PC-3 (cell line): ENCODE measurements around the gene MAMDC2. TPM values are rescaled to one million over a fixed set of nuclear protein-coding genes. Genes with fewer than 3 reads are reported as not detected.

Experiments used
- ATAC-seq: fragments of 200-7000 bp; cut with Tn5 transposase; 2 replicates; pipeline ENCODE4 v1.9.1; 2020; ENCODE audit warnings: mild to moderate bottlenecking, moderate library complexity
- BruUV-seq: library from RNA; stranded (reverse); fragments of 400-500 nt; replicated peaks from 2 replicates; lab custom pipeline; 2021; lab: Mats Ljungman, UMichigan
- CTCF ChIA-PET: fragments of 300-600 bp; sonication (Branson Sonifier 250); formaldehyde crosslinking; loops from one replicate; lab custom pipeline; 2022; ENCODE audit warnings: antibody characterized with exemption; lab: Charles Lee
- POLR2A ChIA-PET: fragments of 300-600 bp; sonication (Branson Sonifier 250); formaldehyde crosslinking; loops from one replicate; lab custom pipeline; 2022; ENCODE audit warnings: antibody characterized with exemption; ENCODE audit not compliant: unreplicated experiment; lab: Charles Lee
- DNase-seq: peaks from one replicate; pipeline ENCODE4 v3.0.0-alpha.2; 2015
- H2AFZ ChIP-seq: fragments of 300-600 bp; sonication (generic); 2 replicates; pipeline ENCODE4 v1.6.0; 2016; ENCODE audit warnings: antibody characterized with exemption, low read length
- H3F3A ChIP-seq: fragments of 300-600 bp; sonication (generic); one replicate; pipeline ENCODE4 v1.6.0; 2017; ENCODE audit warnings: antibody characterized with exemption, low read length, control low read depth, mild to moderate bottlenecking; ENCODE audit not compliant: unreplicated experiment
- H3K27ac ChIP-seq: fragments of 300-600 bp; sonication (generic); 2 replicates; pipeline ENCODE4 v1.5.1; 2016; ENCODE audit warnings: mild to moderate bottlenecking, low read length
- H3K27me3 ChIP-seq: fragments of 300-600 bp; sonication (generic); 2 replicates; pipeline ENCODE4 v1.6.1; 2016; ENCODE audit warnings: low read length, mixed read lengths
- H3K36me3 ChIP-seq: fragments of 300-600 bp; sonication (generic); 2 replicates; pipeline ENCODE4 v1.6.1; 2016; ENCODE audit warnings: low read depth, mixed run types, low read length, mixed read lengths
- H3K4me1 ChIP-seq: fragments of 300-600 bp; sonication (generic); 2 replicates; pipeline ENCODE4 v1.5.1; 2016; ENCODE audit warnings: low read length; ENCODE audit not compliant: insufficient read depth
- H3K4me2 ChIP-seq: fragments of 300-600 bp; sonication (generic); 2 replicates; pipeline ENCODE4 v1.6.0; 2016; ENCODE audit warnings: low read length
- H3K4me3 ChIP-seq: fragments of 300-600 bp; sonication (generic); 2 replicates; pipeline ENCODE4 v1.5.1; 2016; ENCODE audit warnings: mild to moderate bottlenecking, low read length, mixed read lengths
- H3K79me2 ChIP-seq: fragments of 300-600 bp; sonication (generic); 2 replicates; pipeline ENCODE4 v1.6.1; 2017; ENCODE audit warnings: low read length, mixed read lengths
- H3K9ac ChIP-seq: fragments of 300-600 bp; sonication (generic); 2 replicates; pipeline ENCODE4 v1.6.0; 2016; ENCODE audit warnings: mild to moderate bottlenecking, low read length
- H3K9me2 ChIP-seq: fragments of 300-600 bp; sonication (generic); replicated peaks from 2 replicates; pipeline ENCODE4 v1.6.1; 2016; ENCODE audit warnings: mixed run types, low read length, mixed read lengths
- H3K9me3 ChIP-seq: fragments of 300-600 bp; sonication (generic); 2 replicates; pipeline ENCODE4 v1.6.1; 2016; ENCODE audit warnings: low read length, mixed read lengths
- H4K20me1 ChIP-seq: fragments of 300-600 bp; sonication (generic); 2 replicates; pipeline ENCODE4 v1.6.1; 2016; ENCODE audit warnings: low read length, mixed read lengths
- CTCF ChIP-seq: fragments of 300-600 bp; sonication (generic); conservative IDR thresholded peaks from 2 replicates; pipeline ENCODE4 v1.5.1; 2017; ENCODE audit warnings: antibody characterized with exemption, low read depth, mild to moderate bottlenecking, low read length
- EZH2 ChIP-seq: fragments of 300-600 bp; sonication (generic); IDR thresholded peaks from one replicate; pipeline ENCODE4 v1.6.1; 2017; ENCODE audit warnings: antibody characterized with exemption, mild to moderate bottlenecking, low read length; ENCODE audit not compliant: unreplicated experiment
- EZH2phosphoT487 ChIP-seq: fragments of 300-600 bp; sonication (generic); IDR thresholded peaks from 2 replicates; pipeline ENCODE4 v1.6.1; 2018; ENCODE audit warnings: mild to moderate bottlenecking, antibody characterized with exemption, low read length, borderline replicate concordance
- intact Hi-C: fragments of 100-400 bp; cut with micrococcal nuclease; formaldehyde crosslinking; loops from 2 replicates; pipeline ENCODE4 v1.9.0; 2023
- total RNA-seq: library from RNA; depleted of rRNA; stranded (reverse); fragments of >200 nt; gene quantifications from 2 replicates; pipeline ENCODE4 v1.2.3, GENCODE V29; 2014

MAMDC2 gene
- total RNA-seq, 1 experiment from 2014 or later: not detected

GRCh38 chr9:70135176-70135575 is 91.5 kb downstream of the MAMDC2 start:
- Histone ChIP-seq H4K20me1 (no peaks in the 10 kb centered on the region), H3K36me3 (no peaks in the 10 kb centered on the region), H3K27me3 (no peaks in the 10 kb centered on the region), H3K79me2 (no peaks in the 10 kb centered on the region), H3K4me3 (no peak overlapping the region), H3K9me3 (no peaks in the 10 kb centered on the region), H3K4me1 (peaks cover 13% of the 10 kb centered on the region), H3K4me2 (no peak overlapping the region), H2AFZ (no peak overlapping the region), H3F3A (no peaks in the 10 kb centered on the region), H3K9ac (no peak overlapping the region), H3K27ac (no peak overlapping the region), H3K9me2 (no peaks in the 10 kb centered on the region)
- no peak for DNase-seq
- POLR2A ChIA-PET: no interaction called here
- no peak for ATAC-seq
- no TSS peak for BruUV-seq
- CTCF ChIA-PET: interaction anchor here (0.6 kb wide), 1 partner anchor 122 kb away, joined by 3 read pairs; no protein-coding TSS in a partner anchor
- intact Hi-C loops: loop anchor here (5.0 kb wide), 1 partner anchor 122 kb away; the partner anchor contains the start of gene SMC5
- no peak for TF ChIP-seq EZH2phosphoT487
- TF ChIP-seq EZH2: no peak
- TF ChIP-seq CTCF: no peak

GRCh38 chr9:70136632-70137031 is 93.0 kb downstream of the MAMDC2 start:
- Histone ChIP-seq H3K27me3 (no peaks in the 10 kb centered on the region), H3K79me2 (no peaks in the 10 kb centered on the region), H3K4me1 (peaks cover 13% of the 10 kb centered on the region), H3K4me2 (peak overlapping the region; percentile 39; the same call in 1 of the 2 replicates), H3K4me3 (no peak overlapping the region), H4K20me1 (no peaks in the 10 kb centered on the region), H2AFZ (no peak overlapping the region), H3K36me3 (no peaks in the 10 kb centered on the region), H3K9ac (no peak overlapping the region; the same call in 1 of the 2 replicates), H3K9me2 (no peaks in the 10 kb centered on the region), H3F3A (no peaks in the 10 kb centered on the region), H3K9me3 (no peaks in the 10 kb centered on the region), H3K27ac (peak overlapping the region; percentile 64)
- intact Hi-C loops: loop anchor here (5.0 kb wide), 1 partner anchor 121 kb away; the partner anchor contains the start of gene SMC5
- ChIA-PET CTCF (no interaction called here), POLR2A (no interaction called here)
- TF ChIP-seq EZH2 (no peak), EZH2phosphoT487 (no peak), CTCF (no peak)
- ATAC-seq: peak; percentile 91
- peak; percentile 76 for DNase-seq
- no TSS peak for BruUV-seq

GRCh38 chr9:70137577-70137976 is 93.9 kb downstream of the MAMDC2 start:
- no peaks in the 10 kb centered on the region for H3K9me2 ChIP-seq
- intact Hi-C loops: loop anchor here (5.0 kb wide), 1 partner anchor 120 kb away; the partner anchor contains the start of gene SMC5
- no TSS peak for BruUV-seq
- DNase-seq: no peak
- TF ChIP-seq EZH2phosphoT487 (no peak), EZH2 (no peak), CTCF (no peak)
- peaks cover 13% of the 10 kb centered on the region for H3K4me1 ChIP-seq
- no peak overlapping the region for H2AFZ ChIP-seq
- H3K79me2 ChIP-seq: no peaks in the 10 kb centered on the region
- H3K36me3 ChIP-seq: no peaks in the 10 kb centered on the region
- no peaks in the 10 kb centered on the region for H4K20me1 ChIP-seq
- ATAC-seq: no peak
- no peaks in the 10 kb centered on the region for H3K27me3 ChIP-seq
- no peaks in the 10 kb centered on the region for H3K9me3 ChIP-seq
- ChIA-PET CTCF (no interaction called here), POLR2A (no interaction called here)
- H3K27ac ChIP-seq: peak overlapping the region; percentile 64; the same call in 1 of the 2 replicates
- H3K9ac ChIP-seq: no peak overlapping the region
- no peak overlapping the region for H3K4me3 ChIP-seq
- no peaks in the 10 kb centered on the region for H3F3A ChIP-seq
- H3K4me2 ChIP-seq: no peak overlapping the region
